Measurements from ENCODE around the gene PTPRD.

DNA sequence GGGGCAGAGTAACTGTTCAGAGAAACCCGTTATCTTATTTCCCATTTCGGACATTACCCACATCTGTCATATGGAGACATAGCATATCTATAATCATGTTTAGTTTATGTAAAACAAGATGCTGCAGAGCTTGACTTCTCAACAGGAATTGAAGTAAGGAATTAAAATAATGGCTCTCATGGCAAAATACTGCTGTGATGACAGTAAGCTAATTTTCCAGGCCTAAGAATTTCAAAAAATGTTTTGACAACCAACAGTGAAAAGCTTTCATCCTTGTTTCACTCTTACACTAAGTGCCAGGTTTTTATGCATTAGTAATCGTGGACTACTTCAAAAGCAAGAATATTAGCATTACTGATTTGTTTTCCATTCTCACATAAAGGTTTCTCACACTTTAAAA lies 518.2 kb downstream of the PTPRD start:
- TF ChIP-seq TAF1 (IDR thresholded peaks at IDR 0.05; ENCODE audit: borderline replicate concordance, low read depth, low read length) (no peak), POLR2A (IDR thresholded peaks at IDR 0.05; ENCODE audit: low read depth, low read length) (no peak), POLR2AphosphoS5 (IDR thresholded peaks at IDR 0.05; ENCODE audit: low read depth, low read length) (no peak)

All from GM12892 (cell line).